Activated CD4-positive, alpha-beta T cell treated with anti-CD3 and anti-CD28 coated beads for 48 hours (primary cell): ENCODE data around the gene BMI1.
A peak's percentile ranks its signal among the peaks of the same experiment; 100 is the strongest.

Experiments
- DNase-seq: peaks from one replicate; pipeline ENCODE4 v3.0.0-alpha.2; 2020

Gene BMI1

GRCh38 chr10:22368981-22369380 is 48.1 kb downstream of the BMI1 start:
- DNase-seq = no peak

- no peak for DNase-seq
Observed at GRCh38 chr10:22369434-22370072, 48.7 kb downstream of the BMI1 start.

- no peak for DNase-seq
Observed at GRCh38 chr10:22370320-22370719, 49.4 kb downstream of the BMI1 start.

- DNase-seq = no peak
Observed at GRCh38 chr10:22372298-22372697, 51.4 kb downstream of the BMI1 start.

GRCh38 chr10:22372917-22373316 is 52.0 kb downstream of the BMI1 start:
- DNase-seq = no peak

- DNase-seq = no peak
Observed at GRCh38 chr10:22374489-22375126, 53.7 kb downstream of the BMI1 start.

- peak; percentile 78 for DNase-seq
Observed at GRCh38 chr10:22379059-22379458, 58.2 kb downstream of the BMI1 start.
